HG03196 (cell line): ENCODE results near the gene MBD2.
"Not testable (repeated sequence)": the region's sequence is repeated elsewhere in the genome, so short reads cannot be mapped to it uniquely, and the experiment has no call there.

Experiments
- ATAC-seq: cut with Tn5 transposase; IDR thresholded peaks from one replicate; pipeline ENCODE4 v1.9.1; 2021; ENCODE audit not compliant: unreplicated experiment

Gene MBD2

DNA sequence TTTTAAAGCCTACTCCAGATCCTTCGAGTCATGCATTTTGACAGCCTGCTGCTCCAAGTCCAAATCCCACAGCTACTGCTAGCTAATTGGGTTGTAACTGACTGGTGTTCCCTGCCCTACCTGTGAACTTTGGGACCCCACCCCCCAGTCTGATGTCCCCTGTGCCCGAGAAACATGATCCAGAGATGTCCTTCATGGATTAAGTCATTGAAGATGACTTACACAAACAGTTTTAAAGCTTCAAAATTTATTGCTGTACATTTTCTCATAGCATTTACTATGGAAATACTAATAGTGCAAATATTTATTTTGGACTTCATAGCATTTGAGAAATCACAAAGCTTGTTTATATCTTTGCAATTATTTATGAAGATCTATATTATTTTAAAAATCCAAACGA, 73.1 kb downstream of the MBD2 start:
- ATAC-seq, result no peak

DNA sequence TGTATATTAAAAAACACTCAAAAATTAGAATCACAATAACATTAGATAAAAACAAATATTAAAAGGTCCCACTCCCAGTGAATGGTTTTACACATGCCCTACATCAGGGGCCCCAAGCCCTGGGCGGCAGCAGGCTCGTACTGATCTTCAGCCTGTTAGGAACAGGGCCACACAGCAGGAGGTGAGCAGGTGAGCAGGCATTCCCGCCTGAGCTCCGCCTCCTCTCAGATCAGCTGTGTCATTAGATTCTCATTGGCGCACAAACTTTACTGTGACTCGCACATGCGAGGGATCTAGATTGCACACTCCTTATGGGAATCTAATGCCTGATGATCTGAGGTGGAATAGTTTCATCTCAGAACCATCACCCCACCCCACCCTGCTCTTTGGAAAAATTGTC, 74.2 kb downstream of the MBD2 start:
- no peak for ATAC-seq

- peak; percentile 55 for ATAC-seq
Observed at GRCh38 chr18:54149078-54149697, 75.3 kb downstream of the MBD2 start.

DNA sequence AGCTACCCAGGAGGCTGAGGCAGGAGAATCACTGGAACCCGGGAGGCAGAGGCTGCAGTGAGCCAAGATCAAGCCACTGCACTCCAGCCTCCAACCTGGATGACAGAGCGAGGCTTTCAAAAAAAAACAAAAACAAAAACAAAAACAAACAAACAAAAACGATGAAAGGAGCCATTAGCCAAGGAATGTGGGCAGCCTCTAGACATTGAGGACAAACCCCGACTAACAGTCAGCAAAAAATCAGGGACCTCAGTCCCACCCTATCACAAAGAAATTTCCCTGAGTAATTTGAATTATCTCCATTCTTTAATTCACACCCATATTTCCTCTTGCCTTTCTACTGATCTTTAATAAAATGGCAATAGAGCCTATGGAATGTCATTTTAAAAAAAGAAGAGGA, 75.8 kb downstream of the MBD2 start:
- no peak for ATAC-seq

- ATAC-seq, result no peak
Observed at GRCh38 chr18:54148151-54148550, 76.3 kb downstream of the MBD2 start.

GRCh38 chr18:54147439-54147838, 77.0 kb downstream of the MBD2 start:
- ATAC-seq, result peak; percentile 79

DNA sequence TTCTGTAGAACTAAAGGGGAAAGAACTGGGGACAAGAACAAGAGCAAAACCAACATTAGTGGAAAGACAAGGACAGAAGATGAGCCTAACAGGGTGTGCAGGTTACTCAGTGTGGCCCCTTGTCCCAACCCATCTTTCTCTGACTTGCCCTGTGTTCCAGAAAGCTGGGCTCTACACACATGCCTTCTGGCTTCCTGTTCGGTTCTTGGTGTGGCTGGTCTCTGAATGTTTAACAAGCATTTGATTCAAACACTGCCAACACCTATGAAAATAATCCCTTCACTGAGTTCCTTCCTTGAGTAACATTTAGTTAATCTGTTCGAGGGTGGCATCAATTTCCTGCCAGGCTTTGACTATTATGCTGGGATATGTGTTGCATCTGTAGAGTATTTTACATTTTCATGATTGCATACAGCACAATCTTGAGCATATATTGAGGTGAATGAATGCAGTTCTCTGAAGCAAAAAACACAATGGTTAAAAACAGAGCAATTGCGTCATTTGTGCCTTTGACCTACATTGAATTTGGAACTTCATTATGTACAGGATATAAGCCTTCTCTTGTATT, 83.3 kb downstream of the MBD2 start:
- no peak for ATAC-seq

- no peak for ATAC-seq
Observed at GRCh38 chr18:54140641-54141040, 83.8 kb downstream of the MBD2 start.

GRCh38 chr18:54135216-54135615, 89.3 kb downstream of the MBD2 start:
- no peak for ATAC-seq

- ATAC-seq, result no peak
Observed at GRCh38 chr18:54134053-54134452, 90.4 kb downstream of the MBD2 start.

DNA sequence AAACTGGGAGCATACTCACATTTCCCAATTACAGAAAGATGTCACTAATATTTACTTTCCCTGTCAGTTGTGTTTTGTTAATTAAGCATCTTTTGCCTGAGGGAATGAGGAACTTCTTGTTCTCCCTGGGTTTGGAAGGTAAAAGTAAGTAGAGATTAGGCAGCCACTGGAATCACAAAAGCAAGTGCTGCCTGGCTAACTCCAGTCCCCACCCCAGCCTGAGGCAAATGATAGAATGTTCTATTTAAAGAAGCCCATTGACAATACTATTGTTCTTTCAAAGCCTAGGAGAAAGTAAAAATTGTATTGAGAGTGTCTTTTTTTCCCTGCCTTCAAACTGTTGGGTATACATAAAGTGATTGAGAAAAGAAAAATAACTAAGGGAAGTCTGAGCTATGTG, 93.8 kb downstream of the MBD2 start:
- no peak for ATAC-seq

DNA sequence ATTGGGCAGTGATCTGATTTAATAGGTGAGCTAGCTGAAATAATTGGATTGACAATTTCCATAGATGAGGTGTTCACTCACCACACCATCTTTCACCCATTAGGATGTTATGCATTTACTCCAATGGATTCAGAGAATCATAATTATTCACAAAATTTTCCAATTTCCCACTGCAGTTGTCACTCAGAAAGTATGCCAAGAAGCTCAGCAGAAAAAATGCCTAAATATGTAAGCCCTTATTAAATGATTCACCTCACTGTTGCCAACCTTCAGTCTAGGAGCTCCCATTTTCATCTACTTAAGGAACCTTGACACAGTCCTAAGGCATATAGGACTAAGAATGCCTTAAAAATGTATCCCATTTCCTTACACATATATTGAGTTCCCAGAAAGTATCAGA, 94.3 kb downstream of the MBD2 start:
- ATAC-seq, result no peak

- ATAC-seq, result peak; percentile 73
Observed at GRCh38 chr18:54129448-54130067, 94.9 kb downstream of the MBD2 start.

DNA sequence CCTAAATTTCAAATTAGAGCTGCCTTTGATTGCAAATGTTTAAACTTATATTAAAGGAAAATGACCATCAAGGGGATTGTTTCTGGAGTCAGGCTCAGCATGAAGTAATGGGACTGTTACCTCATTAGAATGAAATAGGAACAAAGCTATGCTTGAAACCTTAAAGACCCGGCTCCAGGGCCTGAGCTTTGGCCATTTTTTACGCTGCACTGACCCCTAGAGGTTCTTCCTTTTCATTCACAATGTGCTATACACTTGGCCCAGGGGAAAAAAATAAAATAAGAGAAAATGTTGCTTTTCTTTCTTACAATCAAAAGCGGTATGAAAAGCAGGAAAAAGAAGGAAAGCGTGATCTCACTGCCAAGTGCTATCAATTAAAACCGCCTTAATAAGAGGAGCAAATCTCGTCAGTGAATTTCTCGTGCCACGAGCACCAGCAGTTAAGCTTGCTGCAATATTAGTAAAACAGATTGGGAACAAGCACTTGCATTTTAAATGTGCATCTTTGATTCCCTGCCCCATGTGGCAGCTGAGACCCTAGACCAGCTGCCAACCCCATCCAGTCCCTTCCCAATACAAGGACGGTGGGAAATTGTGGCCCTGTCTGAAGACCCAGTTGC, 96.6 kb downstream of the MBD2 start:
- no peak for ATAC-seq

DNA sequence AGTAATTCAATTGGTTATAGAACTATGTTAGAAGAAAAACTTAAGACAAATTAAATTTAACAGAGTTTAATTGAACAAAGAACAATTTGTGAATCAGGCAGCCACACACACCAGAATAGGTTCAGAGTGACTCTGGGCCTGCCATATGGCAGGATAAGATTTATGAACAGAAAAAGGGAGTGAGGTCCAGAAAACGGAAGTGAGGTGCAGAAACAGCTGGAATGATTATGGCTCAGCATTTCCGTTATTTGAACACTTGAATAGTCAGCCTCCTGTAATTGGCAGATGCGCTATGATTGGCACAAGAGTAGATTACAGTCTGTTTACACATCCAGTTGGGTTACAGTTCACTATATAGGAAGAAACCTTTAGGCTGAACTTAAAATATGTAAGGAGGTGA, 99.0 kb downstream of the MBD2 start:
- no peak for ATAC-seq

DNA sequence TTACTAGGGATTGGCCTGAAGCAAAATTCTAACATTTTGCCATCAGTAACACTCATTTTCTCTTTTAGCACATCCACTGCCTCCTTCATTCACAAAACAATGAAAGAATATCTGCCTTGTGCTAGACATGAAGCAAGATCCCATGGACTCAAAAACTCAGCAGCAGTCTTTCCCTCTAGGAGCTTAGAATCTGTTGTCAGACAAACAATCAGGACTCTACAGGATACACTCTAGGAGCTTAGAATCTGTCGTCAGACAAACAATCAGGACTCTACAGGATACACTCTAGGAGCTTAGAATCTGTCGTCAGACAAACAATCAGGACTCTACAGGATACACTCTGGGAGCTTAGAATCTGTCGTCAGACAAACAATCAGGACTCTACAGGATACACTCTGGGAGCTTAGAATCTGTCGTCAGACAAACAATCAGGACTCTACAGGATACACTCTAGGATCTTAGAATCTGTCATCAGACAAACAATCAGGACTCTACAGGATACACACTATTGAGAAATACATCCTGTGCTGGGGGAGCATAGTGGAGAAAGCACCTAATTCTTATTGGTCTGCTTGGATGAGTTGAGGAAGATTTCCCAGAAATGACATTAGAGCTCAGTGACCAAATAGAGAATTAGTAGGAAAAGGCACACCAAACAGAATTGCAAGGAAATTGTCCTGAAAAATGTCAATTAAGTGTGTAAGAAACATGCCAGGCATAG, 100.6 kb downstream of the MBD2 start:
- not testable (repeated sequence) for ATAC-seq

DNA sequence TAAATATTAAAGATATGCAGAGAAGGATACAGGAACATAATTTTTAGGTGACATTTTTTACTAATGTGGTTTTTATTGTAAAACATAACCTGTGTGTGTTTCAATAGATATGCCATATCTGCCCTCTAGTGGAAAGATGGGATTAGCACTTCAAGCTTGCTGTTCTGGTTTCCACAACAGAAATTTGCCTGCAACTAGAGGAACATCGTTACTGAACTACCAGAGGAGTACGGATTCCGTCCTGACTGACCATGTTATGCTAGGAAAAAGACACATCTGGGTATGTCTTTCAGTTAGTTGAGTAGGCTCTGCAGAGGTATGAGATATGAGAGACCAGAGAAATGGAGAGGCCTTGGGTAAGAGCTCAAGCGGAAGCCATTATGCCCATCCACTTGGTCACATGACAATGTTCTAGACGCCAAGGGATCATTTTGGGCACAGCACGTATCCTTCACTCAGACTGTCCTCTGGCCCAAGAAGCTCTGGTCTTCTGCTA, 104.9 kb downstream of the MBD2 start:
- ATAC-seq, result peak; percentile 90

DNA sequence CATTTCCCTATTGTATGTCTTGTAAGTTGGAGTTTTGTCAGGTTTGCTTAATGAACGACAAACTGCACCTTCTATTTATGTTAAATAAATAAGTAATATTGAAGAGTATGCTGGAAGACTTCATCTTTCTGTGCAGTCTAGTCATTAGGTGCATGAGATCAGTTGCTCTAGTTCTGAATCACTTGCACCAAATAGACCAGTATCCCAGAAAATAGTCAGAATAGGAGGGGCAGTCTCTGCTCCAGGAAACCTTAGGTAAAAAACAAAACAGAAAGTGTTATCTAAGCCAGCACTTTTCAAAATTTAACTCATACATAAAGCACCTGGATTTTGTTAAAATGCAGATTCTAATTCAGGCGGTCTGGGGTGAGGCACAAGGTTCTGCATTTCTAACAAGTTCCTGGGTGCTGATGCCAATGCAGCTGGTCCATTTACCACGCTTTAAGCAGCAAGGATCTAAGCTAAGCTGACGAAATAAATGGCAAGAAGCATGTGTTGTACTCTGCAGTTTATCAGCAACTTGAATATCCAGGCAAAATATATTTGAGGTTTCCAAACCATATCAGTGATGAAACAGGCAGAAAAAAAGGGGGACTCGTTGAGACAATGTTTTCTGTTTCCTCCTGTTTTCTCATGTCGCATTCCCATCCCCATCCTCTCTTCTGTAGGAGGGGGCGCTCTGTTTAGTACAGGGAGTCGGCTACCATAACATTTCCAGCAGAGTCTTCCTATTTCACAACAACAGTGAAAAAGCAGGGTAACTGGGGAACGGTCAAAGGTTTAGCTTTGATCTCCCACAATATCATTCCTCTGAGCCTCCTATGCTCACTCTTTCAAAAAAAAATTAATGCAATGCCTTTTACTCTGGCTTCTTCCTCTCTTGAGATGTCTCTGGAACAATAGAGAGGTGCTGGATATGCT, 106.4 kb downstream of the MBD2 start:
- no peak for ATAC-seq

GRCh38 chr18:54116541-54117257, 107.8 kb downstream of the MBD2 start:
- no peak for ATAC-seq

GRCh38 chr18:54112356-54112755, 112.1 kb downstream of the MBD2 start:
- ATAC-seq, result no peak
